Progenitor cell of endocrine pancreas (in vitro differentiated cells): ENCODE measurements around the gene ATF6. TPM values are rescaled to one million over a fixed set of nuclear protein-coding genes. Genes with fewer than 3 reads are reported as not detected.

Experiments
- DNase-seq: peaks from one replicate; pipeline ENCODE4 v3.0.0; 2021; ENCODE audit warnings: low spot score; ENCODE audit not compliant: unreplicated experiment
- H3K27ac Mint-ChIP-seq: 2 replicates; pipeline ENCODE4 v1.8.0; 2021; ENCODE audit warnings: mild to moderate bottlenecking, moderate library complexity, mixed read lengths
- H3K27me3 Mint-ChIP-seq: 2 replicates; pipeline ENCODE4 v1.8.0; 2021; ENCODE audit warnings: mixed read lengths
- H3K36me3 Mint-ChIP-seq: 2 replicates; pipeline ENCODE4 v1.8.0; 2022; ENCODE audit warnings: mixed read lengths; ENCODE audit not compliant: insufficient read depth
- H3K4me1 Mint-ChIP-seq: 2 replicates; pipeline ENCODE4 v1.8.0; 2021; ENCODE audit warnings: low read depth, mixed read lengths
- H3K4me3 Mint-ChIP-seq: 2 replicates; pipeline ENCODE4 v1.8.0; 2021; ENCODE audit warnings: low read depth, mild to moderate bottlenecking, moderate library complexity, mixed read lengths
- H3K9me3 Mint-ChIP-seq: 2 replicates; pipeline ENCODE4 v1.8.0; 2021; ENCODE audit warnings: low read depth, mixed read lengths
- CTCF ChIP-seq: fragments of 200-600 bp; sonication (generic); IDR thresholded peaks from one replicate; pipeline ENCODE4 v1.5.0; 2021; ENCODE audit warnings: antibody characterized with exemption, mild to moderate bottlenecking; ENCODE audit not compliant: unreplicated experiment
- total RNA-seq: library from RNA; stranded (reverse); gene quantifications from 2 replicates; pipeline ENCODE4 v1.2.1, GENCODE V29; 2021

The ATF6 gene
- total RNA-seq, 1 donor from 2014 or later, result 20.4 TPM

GRCh38 chr1:161773791-161774190 is 7.7 kb downstream of the ATF6 start:
- TF ChIP-seq CTCF, result no peak
- Mint-ChIP-seq H3K27ac (no peak overlapping the region), H3K4me1 (no peaks in the 10 kb centered on the region), H3K9me3 (no peaks in the 10 kb centered on the region), H3K36me3 (no peaks in the 10 kb centered on the region), H3K4me3 (no peak overlapping the region), H3K27me3 (no peaks in the 10 kb centered on the region)
- no peak for DNase-seq

DNA sequence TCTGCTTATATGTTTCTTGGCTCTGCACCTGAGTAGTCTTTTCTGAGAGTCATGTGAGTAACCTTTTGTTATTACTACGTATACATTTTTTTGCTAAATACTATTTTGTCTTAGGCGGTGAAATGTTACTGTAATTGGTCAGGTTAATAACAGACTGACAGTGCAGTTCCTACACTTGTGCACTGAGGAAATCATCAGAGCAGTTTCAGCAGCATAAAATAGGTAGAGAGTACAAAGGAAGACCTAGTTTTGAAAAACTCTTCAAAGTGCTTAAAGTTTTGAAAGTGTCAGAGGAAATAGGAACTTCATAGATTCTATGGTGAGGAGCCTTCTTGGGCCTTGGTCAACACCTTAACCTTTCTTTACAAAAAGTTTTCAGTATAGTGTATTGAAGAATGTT is 11.1 kb downstream of the ATF6 start:
- no peaks in the 10 kb centered on the region for H3K27me3 Mint-ChIP-seq
- no peaks in the 10 kb centered on the region for H3K9me3 Mint-ChIP-seq
- H3K4me3 Mint-ChIP-seq, result no peak overlapping the region
- no peaks in the 10 kb centered on the region for H3K4me1 Mint-ChIP-seq
- no peak for DNase-seq
- no peaks in the 10 kb centered on the region for H3K36me3 Mint-ChIP-seq
- TF ChIP-seq CTCF, result no peak
- H3K27ac Mint-ChIP-seq, result no peak overlapping the region

- Mint-ChIP-seq H3K27me3 (no peaks in the 10 kb centered on the region), H3K4me3 (no peak overlapping the region), H3K27ac (no peak overlapping the region), H3K36me3 (no peaks in the 10 kb centered on the region), H3K9me3 (no peaks in the 10 kb centered on the region), H3K4me1 (no peaks in the 10 kb centered on the region)
- no peak for DNase-seq
- TF ChIP-seq CTCF, result no peak
Measured at GRCh38 chr1:161778522-161778921, 12.4 kb downstream of the ATF6 start.

- no peak for DNase-seq
- no peaks in the 10 kb centered on the region for H3K27me3 Mint-ChIP-seq
- no peak overlapping the region for H3K27ac Mint-ChIP-seq
- H3K9me3 Mint-ChIP-seq, result no peaks in the 10 kb centered on the region
- no peak for TF ChIP-seq CTCF
- no peaks in the 10 kb centered on the region for H3K36me3 Mint-ChIP-seq
- no peak overlapping the region for H3K4me3 Mint-ChIP-seq
- H3K4me1 Mint-ChIP-seq, result no peaks in the 10 kb centered on the region
Measured at GRCh38 chr1:161779393-161779792, 13.3 kb downstream of the ATF6 start.

GRCh38 chr1:161781995-161782394 is 15.9 kb downstream of the ATF6 start:
- no peak for DNase-seq
- no peak overlapping the region for H3K27ac Mint-ChIP-seq
- no peak for TF ChIP-seq CTCF

DNA sequence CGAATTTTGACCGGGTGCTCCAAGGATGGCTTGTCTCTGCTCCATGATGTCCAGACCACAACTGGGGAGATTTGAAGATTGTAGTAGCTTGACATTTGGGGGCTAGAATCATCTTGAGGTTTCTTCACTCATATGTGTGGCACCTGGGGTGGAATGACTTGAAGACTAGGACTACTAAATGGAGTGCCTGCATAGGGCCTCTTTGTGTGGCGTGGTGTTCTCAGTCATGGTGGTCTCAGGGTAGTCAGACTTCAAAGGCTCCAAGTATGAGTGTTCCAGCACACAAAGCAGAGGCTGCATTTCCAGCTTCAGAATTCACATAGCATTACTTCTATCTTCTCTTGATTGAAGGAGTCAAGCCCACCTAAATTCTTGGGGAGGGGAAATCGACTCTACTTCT is 16.8 kb downstream of the ATF6 start:
- H3K4me1 Mint-ChIP-seq, result no peaks in the 10 kb centered on the region
- TF ChIP-seq CTCF, result no peak
- H3K4me3 Mint-ChIP-seq, result no peak overlapping the region
- no peak for DNase-seq
- H3K27me3 Mint-ChIP-seq, result no peaks in the 10 kb centered on the region
- H3K9me3 Mint-ChIP-seq, result no peaks in the 10 kb centered on the region
- H3K27ac Mint-ChIP-seq, result no peak overlapping the region
- H3K36me3 Mint-ChIP-seq, result peaks cover 11% of the 10 kb centered on the region

More at GRCh38 chr1:161781995-161782394, 15.9 kb downstream of the ATF6 start:
- Mint-ChIP-seq H3K9me3 (no peaks in the 10 kb centered on the region), H3K36me3 (peaks cover 8% of the 10 kb centered on the region), H3K4me3 (no peak overlapping the region), H3K4me1 (no peaks in the 10 kb centered on the region), H3K27me3 (no peaks in the 10 kb centered on the region)
